ENCODE data around the gene ERBB2. TPM values are rescaled to one million over a fixed set of nuclear protein-coding genes. Genes with fewer than 3 reads are reported as not detected.
A peak's percentile ranks its signal among the peaks of the same experiment; 100 is the strongest.
"Not testable (repeated sequence)": the region's sequence is repeated elsewhere in the genome, so short reads cannot be mapped to it uniquely, and the experiment has no call there.

The ERBB2 gene
- total RNA-seq, 2 donors from 2014 or later = 110 to 133 TPM

- H3K36me3 ChIP-seq (ENCODE audit: control insufficient read depth, insufficient read depth, low read length) = peaks cover 58% of the 10 kb centered on the region
- WGBS, 2 experiments (ENCODE audit: insufficient coverage in 1 of 2, insufficient read length in 1 of 2) = 90 to 96% methylated on average over 7 to 14 of the region's 14 CpGs
- no peak overlapping the region for H3K9ac ChIP-seq (ENCODE audit: extremely low read depth, low read length, poor library complexity, severe bottlenecking)
- DNase-seq = no peak
- H3K9me3 Mint-ChIP-seq = no peaks in the 10 kb centered on the region
- no peaks in the 10 kb centered on the region for H3K27me3 ChIP-seq (ENCODE audit: control insufficient read depth, insufficient read depth, low read length, poor library complexity, severe bottlenecking)
- H3K4me1 ChIP-seq (ENCODE audit: control insufficient read depth, insufficient read depth, low read length) = peaks cover 8% of the 10 kb centered on the region
- H3K27ac ChIP-seq (ENCODE audit: low read depth, low read length) = no peak overlapping the region
- peaks cover 50% of the 10 kb centered on the region for H3K36me3 Mint-ChIP-seq (ENCODE audit: low read depth)
- no peaks in the 10 kb centered on the region for H3K27me3 Mint-ChIP-seq (ENCODE audit: insufficient read depth)
- TF ChIP-seq CTCF (conservative IDR thresholded peaks at IDR 0.05) = no peak
- H3K4me3 Mint-ChIP-seq = no peak overlapping the region
- peaks cover 15% of the 10 kb centered on the region for H3K4me1 Mint-ChIP-seq
- H3K27ac Mint-ChIP-seq = peak overlapping the region; percentile 36
- H3K9me3 ChIP-seq (ENCODE audit: control insufficient read depth, low read length) = no peaks in the 10 kb centered on the region
- H3K4me3 ChIP-seq (ENCODE audit: low read length) = no peak overlapping the region
Observed at GRCh38 chr17:39709319-39709997, 9.6 kb downstream of the ERBB2 start.

DNA sequence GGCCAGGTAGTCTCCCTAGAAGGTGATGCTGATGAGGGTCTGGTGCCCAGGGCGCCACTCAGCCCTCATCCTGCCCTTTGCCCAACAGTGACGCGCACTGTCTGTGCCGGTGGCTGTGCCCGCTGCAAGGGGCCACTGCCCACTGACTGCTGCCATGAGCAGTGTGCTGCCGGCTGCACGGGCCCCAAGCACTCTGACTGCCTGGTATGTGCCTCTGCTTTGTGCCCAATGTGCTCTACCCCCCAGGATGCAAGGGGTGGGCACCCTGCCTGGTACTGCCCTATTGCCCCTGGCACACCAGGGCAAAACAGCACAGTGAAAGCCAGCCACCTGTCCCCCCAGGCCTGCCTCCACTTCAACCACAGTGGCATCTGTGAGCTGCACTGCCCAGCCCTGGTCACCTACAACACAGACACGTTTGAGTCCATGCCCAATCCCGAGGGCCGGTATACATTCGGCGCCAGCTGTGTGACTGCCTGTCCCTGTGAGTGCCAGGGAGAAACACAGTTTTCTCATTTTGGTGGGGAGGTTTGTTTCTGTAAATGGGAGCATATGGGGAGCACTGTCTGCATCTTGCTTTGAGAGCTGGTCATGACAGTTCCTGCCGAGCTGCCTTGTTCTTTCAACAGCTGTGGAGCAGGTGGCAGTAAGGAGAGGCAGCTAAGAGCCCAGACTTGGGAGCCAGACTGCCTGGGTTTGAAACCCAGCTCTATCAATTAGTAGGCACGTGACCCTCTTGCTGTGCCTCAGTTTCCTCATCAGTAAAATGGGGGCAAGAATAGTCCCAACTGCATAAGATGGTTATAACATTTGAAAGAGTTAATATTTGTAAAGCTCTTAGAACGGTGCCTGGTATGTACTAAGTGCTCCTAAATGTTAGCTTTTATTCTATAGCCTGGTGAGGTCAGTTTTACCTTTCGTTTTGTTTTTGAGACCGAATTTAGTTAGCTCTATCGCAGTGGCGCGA lies 10.4 kb downstream of the ERBB2 start:
- Mint-ChIP-seq H3K4me1 (peaks cover 7% of the 10 kb centered on the region), H3K4me3 (no peak overlapping the region), H3K9me3 (no peaks in the 10 kb centered on the region), H3K27me3 (ENCODE audit: insufficient read depth) (no peaks in the 10 kb centered on the region), H3K27ac (no peak overlapping the region), H3K36me3 (ENCODE audit: low read depth) (peaks cover 51% of the 10 kb centered on the region)
- Histone ChIP-seq H3K9ac (ENCODE audit: extremely low read depth, low read length, poor library complexity, severe bottlenecking) (no peak overlapping the region), H3K4me3 (ENCODE audit: low read length) (no peak overlapping the region), H3K36me3 (ENCODE audit: control insufficient read depth, insufficient read depth, low read length) (peaks cover 62% of the 10 kb centered on the region), H3K27ac (ENCODE audit: low read depth, low read length) (no peak overlapping the region), H3K4me1 (ENCODE audit: control insufficient read depth, insufficient read depth, low read length) (peaks cover 5% of the 10 kb centered on the region), H3K27me3 (ENCODE audit: control insufficient read depth, insufficient read depth, low read length, poor library complexity, severe bottlenecking) (no peaks in the 10 kb centered on the region), H3K9me3 (ENCODE audit: control insufficient read depth, low read length) (no peaks in the 10 kb centered on the region)
- no peak for TF ChIP-seq CTCF (conservative IDR thresholded peaks at IDR 0.05)
- 95 to 96% methylated on average over 17 to 20 of the region's 20 CpGs for WGBS, 2 experiments (ENCODE audit: insufficient coverage in 1 of 2, insufficient read length in 1 of 2)
- DNase-seq = no peak

- H3K27me3 ChIP-seq (ENCODE audit: control insufficient read depth, insufficient read depth, low read length, poor library complexity, severe bottlenecking); H3K4me1 ChIP-seq (ENCODE audit: control insufficient read depth, insufficient read depth, low read length); H3K9ac ChIP-seq (ENCODE audit: extremely low read depth, low read length, poor library complexity, severe bottlenecking); DNase-seq; H3K27ac ChIP-seq (ENCODE audit: low read depth, low read length); H3K4me3 ChIP-seq (ENCODE audit: low read length); H3K27ac Mint-ChIP-seq; H3K4me1 Mint-ChIP-seq; H3K9me3 ChIP-seq (ENCODE audit: control insufficient read depth, low read length); H3K27me3 Mint-ChIP-seq (ENCODE audit: insufficient read depth); H3K4me3 Mint-ChIP-seq; H3K9me3 Mint-ChIP-seq: not testable (repeated sequence)
- peaks cover 69% of the 10 kb centered on the region for H3K36me3 ChIP-seq (ENCODE audit: control insufficient read depth, insufficient read depth, low read length)
- peaks cover 57% of the 10 kb centered on the region for H3K36me3 Mint-ChIP-seq (ENCODE audit: low read depth)
- 90 to 92% methylated on average over 8 to 11 of the region's 11 CpGs for WGBS, 2 experiments (ENCODE audit: insufficient coverage in 1 of 2, insufficient read length in 1 of 2)
Observed at GRCh38 chr17:39711071-39711470, 11.2 kb downstream of the ERBB2 start.
